GM19438 (cell line): Measurements from ENCODE around the gene RBM44.
A peak's percentile ranks its signal among the peaks of the same experiment; 100 is the strongest.
"Not testable (repeated sequence)": the region's sequence is repeated elsewhere in the genome, so short reads cannot be mapped to it uniquely, and the experiment has no call there.

Source experiments
- ATAC-seq: cut with Tn5 transposase; IDR thresholded peaks from one replicate; pipeline ENCODE4 v1.9.1; 2021; ENCODE audit warnings: low read depth; ENCODE audit not compliant: unreplicated experiment

The RBM44 gene

GRCh38 chr2:237798236-237799059 lies at the start of gene RBM44:
TSS of gene RBM44 (plus strand) at chr2:237798779. CDS start at chr2:237813610, 14,831 bp downstream.
- ATAC-seq: no peak

- no peak for ATAC-seq
These were observed 49.6 kb upstream of the RBM44 start for GRCh38 chr2:237749002-237749401.

GRCh38 chr2:237749961-237750360 lies 48.6 kb upstream of the RBM44 start:
- ATAC-seq: no peak

GRCh38 chr2:237750441-237750840 lies 48.1 kb upstream of the RBM44 start:
- not testable (repeated sequence) for ATAC-seq

- peak; percentile 93 for ATAC-seq
These were observed 45.8 kb upstream of the RBM44 start for GRCh38 chr2:237752761-237753165.

GRCh38 chr2:237754182-237754581 lies 44.4 kb upstream of the RBM44 start:
- no peak for ATAC-seq

- no peak for ATAC-seq
These were observed 43.8 kb upstream of the RBM44 start for GRCh38 chr2:237754626-237755248.

- ATAC-seq: no peak
These were observed 41.0 kb upstream of the RBM44 start for GRCh38 chr2:237757616-237758015.

- ATAC-seq: no peak
These were observed 40.4 kb upstream of the RBM44 start for GRCh38 chr2:237758185-237758584.

- no peak for ATAC-seq
These were observed 39.4 kb upstream of the RBM44 start for GRCh38 chr2:237759176-237759575.

GRCh38 chr2:237760506-237761502 lies 37.8 kb upstream of the RBM44 start:
- ATAC-seq: no peak

- not testable (repeated sequence) for ATAC-seq
These were observed 36.0 kb upstream of the RBM44 start for GRCh38 chr2:237762291-237763182.

GRCh38 chr2:237763812-237764211 lies 34.8 kb upstream of the RBM44 start:
- ATAC-seq: no peak

GRCh38 chr2:237765122-237765521 lies 33.5 kb upstream of the RBM44 start:
- ATAC-seq: not testable (repeated sequence)

- no peak for ATAC-seq
These were observed 32.7 kb upstream of the RBM44 start for GRCh38 chr2:237765875-237766274.

GRCh38 chr2:237766340-237766739 lies 32.2 kb upstream of the RBM44 start:
- ATAC-seq: no peak

GRCh38 chr2:237772513-237772912 lies 26.1 kb upstream of the RBM44 start:
- ATAC-seq: no peak

GRCh38 chr2:237773826-237774225 lies 24.8 kb upstream of the RBM44 start:
- ATAC-seq: no peak

- ATAC-seq: no peak
These were observed 23.6 kb upstream of the RBM44 start for GRCh38 chr2:237774811-237775553.
